Spleen (tissue), 11 donors: ENCODE results near the gene ZDHHC7. TPM values are rescaled to one million over a fixed set of nuclear protein-coding genes. Genes with fewer than 3 reads are reported as not detected.

Experiments
- DNase-seq: peaks from one replicate; pipeline ENCODE4 v3.0.0-alpha.2; 2020
- H3K27ac ChIP-seq, 8 donors: fragments of 200-600 bp; sonication (generic) in 7 of 8; 1 replicate in 4 of 8; 2 replicates in 4 of 8; pipeline versions ENCODE4 v1.5.0 to v1.8.0; 2016 to 2021; ENCODE audit warnings: inconsistent platforms in 4 of 8, mild to moderate bottlenecking in 4 of 8, moderate library complexity in 1 of 8
- H3K27me3 ChIP-seq, 7 donors: fragments of 200-600 bp; sonication (generic) in 6 of 7; replicated peaks in 1 of 7; 1 replicate in 4 of 7; 2 replicates in 3 of 7; pipeline versions ENCODE4 v1.5.0 to v1.8.0; 2016 to 2021; ENCODE audit warnings: inconsistent platforms in 3 of 7, mild to moderate bottlenecking in 1 of 7
- H3K36me3 ChIP-seq, 6 donors: fragments of 200-600 bp; sonication (generic) in 5 of 6; 1 replicate in 4 of 6; 2 replicates in 2 of 6; pipeline versions ENCODE4 v1.5.0 to v1.8.0; 2016 to 2021; ENCODE audit warnings: inconsistent platforms in 2 of 6
- H3K4me1 ChIP-seq, 6 donors: fragments of 200-600 bp; sonication (generic) in 5 of 6; 1 replicate in 3 of 6; 2 replicates in 3 of 6; pipeline versions ENCODE4 v1.5.0 to v1.8.0; 2016 to 2021; ENCODE audit warnings: inconsistent platforms in 3 of 6
- H3K4me3 ChIP-seq, 8 donors: fragments of 200-600 bp; sonication (generic) in 7 of 8; 1 replicate in 4 of 8; 2 replicates in 4 of 8; pipeline versions ENCODE4 v1.5.0 to v1.8.0; 2016 to 2021; ENCODE audit warnings: inconsistent platforms in 4 of 8, mild to moderate bottlenecking in 4 of 8, moderate library complexity in 2 of 8
- H3K9me3 ChIP-seq, 8 donors: fragments of 200-600 bp; sonication (generic) in 7 of 8; 1 replicate in 4 of 8; 2 replicates in 4 of 8; pipeline versions ENCODE4 v1.5.0 to v1.8.0; 2016 to 2021; ENCODE audit warnings: inconsistent platforms in 4 of 8
- POLR2A ChIP-seq, 3 donors: fragments of 450-650 bp; IDR thresholded peaks; one replicate each; pipeline ENCODE4 v1.5.1; 2017; ENCODE audit warnings: antibody characterized with exemption in 3 of 3, mild to moderate bottlenecking in 1 of 3
- POLR2AphosphoS5 ChIP-seq, 3 donors: sonication (generic); formaldehyde crosslinking; IDR thresholded peaks; one replicate each; pipeline ENCODE4 v1.5.1; 2017; ENCODE audit warnings: antibody characterized with exemption in 3 of 3
- WGBS, 5 donors: extraction: QIAGEN DNeasy Blood & Tissue Kit in 3 of 5; methylation state at CpG; one replicate each; pipeline versions ENCODE4 v1.1.5 to v1.1.7; 2013 to 2018; 5-methylcytosine and 5-hydroxymethylcytosine counted together
- intact Hi-C: fragments of 100-400 bp; cut with DNase I; formaldehyde crosslinking; loops from one replicate; pipeline ENCODE4 v1.15.0; 2023; ENCODE audit warnings: low total_unique reads
- polyA plus RNA-seq, 3 donors: library from polyadenylated mRNA; stranded (reverse); fragments of 200-250 nt; gene quantifications; one replicate each; pipeline ENCODE4 v1.2.1, GENCODE V29; 2013
- total RNA-seq, 7 donors: library from RNA; depleted of rRNA in 3 of 7; stranded (reverse); fragments of >200 nt in 3 of 7; fragmentation: NEBNext Ultra II Directional in 4 of 7; extraction: Animal tissue kit (Norgen Biotek cat#: 25700) in 4 of 7; gene quantifications; one replicate each; pipeline versions ENCODE4 v1.1.0 to v1.2.1, GENCODE V29; 2016 to 2021
- TF ChIP-seq, protein P1 (sequence below), 11 experiments: fragments of 200-600 bp in 7 of 11; fragments of 450-650 bp in 4 of 11; sonication (generic) in 4 of 11; IDR thresholded peaks in 8 of 11; conservative IDR thresholded peaks in 3 of 11; 1 replicate in 7 of 11; 2 replicates in 4 of 11; pipeline versions ENCODE4 v1.4.0 to v1.8.0; 2016 to 2021; ENCODE audit warnings: antibody characterized with exemption in 11 of 11, inconsistent platforms in 4 of 11, mild to moderate bottlenecking in 1 of 11
- donor health status: healthy with polysubstance abuse.
- donor health status: DM: no; HTN: no; CAD: no; lungs with moderate emphysema.
- donor health status: DM: no; HTN: no; CAD: no.
- donor health status: Bipolar disorder and iron deficiency.
- donor health status: healthy.
- donor health status: DM: no; HTN: no; CAD: no.
- donor health status: DM: yes; HTN: yes; CAD: no.

The ZDHHC7 gene
- total and polyA plus RNA-seq, 10 donors = 10.3 to 87.1 (median 49.4) TPM

DNA sequence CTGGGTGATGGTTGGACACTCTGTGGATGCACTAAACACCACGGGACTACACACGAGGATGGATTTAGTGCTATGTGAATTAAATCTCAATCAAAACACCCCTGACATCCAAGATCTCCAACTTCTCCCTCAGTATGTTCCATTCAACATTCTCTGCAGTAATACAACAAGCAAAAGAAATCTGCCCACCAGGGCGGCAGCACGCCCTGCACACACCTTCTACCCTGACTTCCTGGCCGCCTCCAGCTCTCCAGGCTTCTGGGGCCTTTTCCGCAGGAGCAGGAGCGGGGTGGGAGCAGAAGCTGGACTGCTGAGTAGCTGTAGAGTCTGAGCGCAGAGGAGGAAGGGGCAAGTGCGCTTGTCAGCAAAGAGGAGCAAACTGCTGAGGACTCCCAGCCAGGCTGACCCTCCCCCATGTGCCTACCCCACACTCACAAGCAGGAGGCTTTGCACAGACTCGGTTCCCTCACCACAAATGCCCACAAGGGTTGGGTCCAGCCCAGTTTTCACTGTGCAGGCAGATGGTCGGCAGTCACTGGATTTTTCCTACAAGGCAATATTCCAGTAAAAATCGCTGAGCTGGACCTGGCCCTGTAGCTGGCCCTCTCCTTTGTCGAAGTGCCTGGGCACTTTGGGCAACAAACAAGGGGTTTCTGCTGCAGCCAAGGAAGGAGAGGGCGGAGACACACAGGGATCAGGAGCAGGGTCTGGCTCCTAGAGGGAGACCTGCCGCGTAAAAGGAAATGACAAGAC, 22.8 kb downstream of the ZDHHC7 start:
- DNase-seq = no peak
- Histone ChIP-seq H3K4me1 (peaks cover 0 to 57% (median 11%) of the 10 kb centered on the region in 6 donors), H3K36me3 (peaks cover 0 to 97% (median 67%) of the 10 kb centered on the region in 6 donors), H3K27ac (no peak overlapping the region), H3K4me3 (no peak overlapping the region), H3K9me3 (no peaks in the 10 kb centered on the region), H3K27me3 (no peaks in the 10 kb centered on the region)
- WGBS, 5 donors = 90 to 96% (median 93%) methylated on average over 16 of the region's 16 CpGs
- TF ChIP-seq, protein P1, sequence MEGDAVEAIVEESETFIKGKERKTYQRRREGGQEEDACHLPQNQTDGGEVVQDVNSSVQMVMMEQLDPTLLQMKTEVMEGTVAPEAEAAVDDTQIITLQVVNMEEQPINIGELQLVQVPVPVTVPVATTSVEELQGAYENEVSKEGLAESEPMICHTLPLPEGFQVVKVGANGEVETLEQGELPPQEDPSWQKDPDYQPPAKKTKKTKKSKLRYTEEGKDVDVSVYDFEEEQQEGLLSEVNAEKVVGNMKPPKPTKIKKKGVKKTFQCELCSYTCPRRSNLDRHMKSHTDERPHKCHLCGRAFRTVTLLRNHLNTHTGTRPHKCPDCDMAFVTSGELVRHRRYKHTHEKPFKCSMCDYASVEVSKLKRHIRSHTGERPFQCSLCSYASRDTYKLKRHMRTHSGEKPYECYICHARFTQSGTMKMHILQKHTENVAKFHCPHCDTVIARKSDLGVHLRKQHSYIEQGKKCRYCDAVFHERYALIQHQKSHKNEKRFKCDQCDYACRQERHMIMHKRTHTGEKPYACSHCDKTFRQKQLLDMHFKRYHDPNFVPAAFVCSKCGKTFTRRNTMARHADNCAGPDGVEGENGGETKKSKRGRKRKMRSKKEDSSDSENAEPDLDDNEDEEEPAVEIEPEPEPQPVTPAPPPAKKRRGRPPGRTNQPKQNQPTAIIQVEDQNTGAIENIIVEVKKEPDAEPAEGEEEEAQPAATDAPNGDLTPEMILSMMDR (IDR thresholded peaks at IDR 0.05 in 8 of 11, conservative IDR thresholded peaks at IDR 0.05 in 3 of 11) = no peak
- TF ChIP-seq POLR2AphosphoS5 (IDR thresholded peaks at IDR 0.05) = no peak
- TF ChIP-seq POLR2A (IDR thresholded peaks at IDR 0.05) = no peak
- intact Hi-C loops = no loop called here

DNA sequence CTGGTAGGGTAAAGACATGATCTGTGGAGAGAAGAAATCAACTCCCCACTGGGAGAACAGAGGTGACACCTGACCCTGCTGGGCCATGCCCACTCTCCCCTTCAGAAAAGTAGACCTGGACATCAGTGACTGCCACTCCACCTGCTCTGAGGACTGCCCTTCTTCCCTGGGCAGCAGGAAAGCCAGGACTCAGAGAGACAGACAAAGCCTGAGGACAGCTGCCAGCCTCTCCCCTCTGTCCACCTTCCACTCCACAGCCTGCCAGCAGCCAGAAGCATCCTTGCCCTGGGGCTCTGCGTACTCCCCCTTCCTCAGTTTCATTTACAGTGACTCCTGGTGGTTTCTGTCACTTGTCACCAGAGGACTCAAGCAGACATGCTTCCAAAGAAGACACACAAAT, 24.5 kb downstream of the ZDHHC7 start:
- WGBS, 5 donors = 98 to 100% (median 100%) methylated on average over 1 of the region's 1 CpG
- Histone ChIP-seq H3K36me3 (peaks cover 0 to 97% (median 68%) of the 10 kb centered on the region in 6 donors), H3K27me3 (no peaks in the 10 kb centered on the region), H3K27ac (peak overlapping the region in 1 of 8 donors; percentile 4), H3K9me3 (no peaks in the 10 kb centered on the region), H3K4me3 (no peak overlapping the region), H3K4me1 (peaks cover 0 to 57% (median 11%) of the 10 kb centered on the region in 6 donors)
- no peak for DNase-seq
- no peak for TF ChIP-seq POLR2AphosphoS5 (IDR thresholded peaks at IDR 0.05)
- TF ChIP-seq, protein P1 (IDR thresholded peaks at IDR 0.05 in 8 of 11, conservative IDR thresholded peaks at IDR 0.05 in 3 of 11) = no peak
- no peak for TF ChIP-seq POLR2A (IDR thresholded peaks at IDR 0.05)
- intact Hi-C loops = no loop called here

DNA sequence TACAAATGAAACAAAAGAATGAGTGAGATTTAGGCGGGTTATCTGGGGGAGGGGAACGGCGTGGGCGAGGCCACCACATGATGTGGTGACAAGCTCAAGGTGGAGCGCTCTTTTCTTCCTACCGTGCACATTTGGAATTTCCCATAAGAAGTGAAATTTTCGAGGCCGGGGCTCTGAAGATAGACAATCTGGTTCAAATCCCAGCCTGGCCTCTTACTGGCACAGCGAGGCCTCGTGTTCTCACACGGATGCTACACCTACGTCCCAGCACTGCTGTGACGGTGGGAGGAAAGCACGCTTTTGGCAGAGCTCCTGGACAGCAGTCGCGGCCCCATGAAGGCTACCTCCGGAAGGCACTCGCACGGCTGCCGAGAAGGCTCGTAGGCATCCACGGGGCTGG, 25.2 kb downstream of the ZDHHC7 start:
- peaks cover 0 to 54% (median 11%) of the 10 kb centered on the region in 6 donors for H3K4me1 ChIP-seq
- H3K27ac ChIP-seq = peak overlapping the region in 2 of 8 donors; percentile 4 to 89
- no peaks in the 10 kb centered on the region for H3K9me3 ChIP-seq
- H3K27me3 ChIP-seq = no peaks in the 10 kb centered on the region
- 88 to 95% (median 93%) methylated on average over 12 to 22 of the region's 22 CpGs for WGBS, 5 donors
- TF ChIP-seq, protein P1 (IDR thresholded peaks at IDR 0.05 in 8 of 11, conservative IDR thresholded peaks at IDR 0.05 in 3 of 11) = no peak
- TF ChIP-seq POLR2A (IDR thresholded peaks at IDR 0.05) (no peak), POLR2AphosphoS5 (IDR thresholded peaks at IDR 0.05) (peak in 1 of 3 donors; percentile 7)
- no peak for DNase-seq
- intact Hi-C loops = no loop called here
- no peak overlapping the region for H3K4me3 ChIP-seq
- H3K36me3 ChIP-seq = peaks cover 0 to 97% (median 72%) of the 10 kb centered on the region in 6 donors
